Retinal pigment epithelial cell (primary cell): ENCODE data around the gene IPCEF1.

ENCODE experiments used
- DNase-seq: peaks from one replicate; pipeline ENCODE4 v3.0.0-alpha.2; 2010; ENCODE audit warnings: low read depth
- H3K4me3 ChIP-seq: 2 replicates; pipeline ENCODE4 v1.5.1; 2011; ENCODE audit warnings: mild to moderate bottlenecking, low read length, control low read depth, moderate library complexity
- CTCF ChIP-seq: conservative IDR thresholded peaks from 2 replicates; pipeline ENCODE4 v1.5.1; 2011; ENCODE audit warnings: low read depth, low read length, control low read depth, inconsistent platforms

IPCEF1 gene

GRCh38 chr6:154297210-154297609 lies 59.4 kb downstream of the IPCEF1 start:
- TF ChIP-seq CTCF, result no peak

GRCh38 chr6:154295733-154296132 lies 60.9 kb downstream of the IPCEF1 start:
- no peak for TF ChIP-seq CTCF

More at GRCh38 chr6:154297210-154297609, 59.4 kb downstream of the IPCEF1 start:
- H3K4me3 ChIP-seq, result no peak overlapping the region
- DNase-seq, result no peak

GRCh38 chr6:154292855-154293519 lies 63.6 kb downstream of the IPCEF1 start:
- no peak for DNase-seq
- no peak for TF ChIP-seq CTCF
- H3K4me3 ChIP-seq, result no peak overlapping the region

More at GRCh38 chr6:154295733-154296132, 60.9 kb downstream of the IPCEF1 start:
- no peak for DNase-seq
- no peak overlapping the region for H3K4me3 ChIP-seq

- DNase-seq, result no peak
- no peak overlapping the region for H3K4me3 ChIP-seq
- TF ChIP-seq CTCF, result no peak
Observed at GRCh38 chr6:154292066-154292465, 64.5 kb downstream of the IPCEF1 start.

- H3K4me3 ChIP-seq, result no peak overlapping the region
- TF ChIP-seq CTCF, result no peak
- no peak for DNase-seq
Observed at GRCh38 chr6:154289818-154290508, 66.6 kb downstream of the IPCEF1 start.

- DNase-seq, result no peak
- TF ChIP-seq CTCF, result no peak
- no peak overlapping the region for H3K4me3 ChIP-seq
Observed at GRCh38 chr6:154285826-154286225, 70.8 kb downstream of the IPCEF1 start.

- no peak for TF ChIP-seq CTCF
- no peak overlapping the region for H3K4me3 ChIP-seq
- DNase-seq, result no peak
Observed at GRCh38 chr6:154284313-154284853, 72.2 kb downstream of the IPCEF1 start.
